ENCODE measurements around the gene HBA2.
"Not testable (repeated sequence)": the region's sequence is repeated elsewhere in the genome, so short reads cannot be mapped to it uniquely, and the experiment has no call there.

- TF ChIP-seq TCF7 (IDR thresholded peaks at IDR 0.05; ENCODE audit: borderline replicate concordance); SETDB1 (IDR thresholded peaks at IDR 0.05; ENCODE audit: low read length): not testable (repeated sequence)
Observed at GRCh38 chr16:153129-153521, 19.6 kb upstream of the HBA2 start.
